ENCODE results near the gene GPX4.
"Not testable (repeated sequence)": the region's sequence is repeated elsewhere in the genome, so short reads cannot be mapped to it uniquely, and the experiment has no call there.

Gene GPX4

GRCh38 chr19:1117654-1118053 is 13.9 kb downstream of the GPX4 start:
- no peak for DNase-seq

- peak; percentile 14 for DNase-seq
Measured at GRCh38 chr19:1118999-1119398, 15.2 kb downstream of the GPX4 start.

- peak; percentile 15 for DNase-seq
Measured at GRCh38 chr19:1119475-1120217, 15.9 kb downstream of the GPX4 start.

- DNase-seq = no peak
Measured at GRCh38 chr19:1121395-1121794, 17.6 kb downstream of the GPX4 start.

GRCh38 chr19:1122021-1122971 is 18.5 kb downstream of the GPX4 start:
- DNase-seq = no peak

- DNase-seq = no peak
Measured at GRCh38 chr19:1122972-1123363, 19.2 kb downstream of the GPX4 start.

GRCh38 chr19:1123381-1123780 is 19.6 kb downstream of the GPX4 start:
- DNase-seq = no peak

GRCh38 chr19:1123885-1124677 is 20.3 kb downstream of the GPX4 start:
- no peak for DNase-seq

GRCh38 chr19:1125601-1126467 is 22.0 kb downstream of the GPX4 start:
- DNase-seq = no peak

- DNase-seq = no peak
Measured at GRCh38 chr19:1126984-1127760, 23.4 kb downstream of the GPX4 start.

GRCh38 chr19:1128106-1128505 is 24.3 kb downstream of the GPX4 start:
- no peak for DNase-seq

- not testable (repeated sequence) for DNase-seq
Measured at GRCh38 chr19:1129084-1129483, 25.3 kb downstream of the GPX4 start.

GRCh38 chr19:1129535-1129934 is 25.7 kb downstream of the GPX4 start:
- DNase-seq = no peak

- no peak for DNase-seq
Measured at GRCh38 chr19:1130771-1131717, 27.2 kb downstream of the GPX4 start.

GRCh38 chr19:1131718-1132551 is 28.1 kb downstream of the GPX4 start:
- peak; percentile 89 for DNase-seq

GRCh38 chr19:1132552-1133383 is 29.0 kb downstream of the GPX4 start:
- DNase-seq = no peak

GRCh38 chr19:1133471-1133929 is 29.7 kb downstream of the GPX4 start:
- DNase-seq = peak; percentile 73

- no peak for DNase-seq
Measured at GRCh38 chr19:1134431-1134830, 30.6 kb downstream of the GPX4 start.

All from activated CD8-positive, alpha-beta memory T cell treated with anti-CD3 and anti-CD28 coated beads, Interleukin-2, amount 50 U/mL, for 4 hours (primary cell).